Activated T-cell treated with anti-CD3 and anti-CD28 coated beads for 24 hours (primary cell): ENCODE data around the gene PMEPA1.

Experiments
- DNase-seq: peaks from one replicate; pipeline ENCODE4 v3.0.0-alpha.2; 2020; ENCODE audit warnings: low read depth

PMEPA1 gene

DNA sequence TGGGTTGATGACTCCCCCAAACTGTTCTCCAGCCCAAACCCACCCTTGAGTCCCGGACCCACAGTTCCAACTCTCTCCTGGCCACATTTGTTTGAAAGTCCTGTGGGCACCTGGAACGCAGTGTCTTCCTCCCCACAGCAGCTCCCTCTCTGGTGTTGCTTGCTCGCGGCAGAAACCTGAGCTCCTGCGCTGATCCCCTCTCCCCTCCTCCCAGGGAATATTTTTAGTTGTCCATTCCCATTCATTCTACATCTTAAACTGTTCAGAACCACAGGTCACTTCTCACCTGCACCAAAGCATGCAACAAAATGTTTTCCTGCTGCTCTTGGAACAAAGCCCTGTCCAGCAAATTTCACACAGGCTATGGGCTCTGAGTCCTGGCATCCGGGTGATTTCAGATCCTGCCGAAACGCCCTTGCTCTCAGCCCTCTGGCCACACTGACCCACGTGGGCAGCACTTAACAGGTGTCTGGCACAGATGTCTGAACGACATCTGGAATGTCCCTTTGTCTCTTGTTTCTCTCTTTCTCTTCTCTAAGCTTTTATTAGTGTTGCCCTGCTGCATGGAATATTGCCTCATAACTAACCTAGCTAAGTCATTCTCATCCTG is 27.0 kb upstream of the PMEPA1 start:
- DNase-seq, result no peak

- DNase-seq, result no peak
These were observed 26.3 kb upstream of the PMEPA1 start for GRCh38 chr20:57735831-57736737.

DNA sequence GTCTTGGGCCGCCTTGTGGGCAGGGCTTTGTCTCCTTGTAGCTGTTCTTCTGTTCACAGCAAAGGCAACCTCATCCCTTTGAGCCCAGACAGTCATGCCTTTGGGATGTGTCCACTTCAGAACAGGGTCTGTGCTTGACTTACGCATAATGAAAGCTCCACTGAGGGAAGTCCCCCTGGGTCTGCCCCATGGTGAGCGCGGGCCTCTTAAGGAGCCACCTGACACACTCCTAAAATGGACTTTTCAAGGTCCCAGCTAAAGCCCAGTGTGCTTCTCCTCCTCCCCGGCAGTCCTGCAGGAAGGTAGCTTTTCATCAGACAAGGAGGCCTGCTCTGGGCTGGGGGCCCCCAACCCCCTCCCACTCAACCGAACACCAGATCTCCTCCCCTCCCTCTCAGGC is 24.9 kb upstream of the PMEPA1 start:
- DNase-seq, result no peak

DNA sequence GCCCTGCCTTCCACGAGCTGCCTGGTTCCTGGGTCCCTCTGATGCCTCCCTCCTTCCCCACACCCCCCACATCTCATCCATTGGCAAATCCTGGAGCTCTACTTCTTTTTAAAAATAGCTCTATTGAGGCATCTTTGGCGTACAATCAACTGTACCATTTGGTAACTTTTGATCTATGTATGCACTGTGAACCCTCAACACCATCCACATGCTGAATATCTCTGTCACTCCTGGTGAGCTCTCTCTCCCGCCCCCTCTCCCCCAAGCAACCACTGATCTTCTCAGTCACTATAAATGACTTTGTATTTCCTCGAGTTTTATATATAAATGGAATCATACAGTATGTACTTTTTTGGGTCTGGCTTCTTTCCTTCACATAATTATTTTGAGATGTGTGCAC is 22.4 kb upstream of the PMEPA1 start:
- no peak for DNase-seq

DNA sequence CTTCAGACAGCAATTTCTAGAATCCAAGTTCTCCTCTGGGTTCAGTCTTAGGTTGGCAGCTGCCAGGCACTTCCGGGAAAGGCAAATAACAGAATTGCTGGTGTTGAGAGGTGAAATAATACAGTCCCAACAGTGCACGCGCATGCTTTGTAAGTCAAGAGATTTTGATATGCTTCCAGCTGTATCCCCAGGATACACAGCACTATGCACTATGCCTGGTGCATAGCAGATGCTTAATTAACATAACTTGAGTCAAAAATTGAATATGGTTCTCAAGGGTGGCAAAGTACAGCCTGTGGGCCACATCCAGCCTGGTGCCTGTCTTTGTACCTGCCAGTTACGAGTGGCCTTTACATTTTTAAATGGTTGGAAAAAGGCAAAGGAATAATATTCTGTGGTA is 18.9 kb upstream of the PMEPA1 start:
- no peak for DNase-seq

DNA sequence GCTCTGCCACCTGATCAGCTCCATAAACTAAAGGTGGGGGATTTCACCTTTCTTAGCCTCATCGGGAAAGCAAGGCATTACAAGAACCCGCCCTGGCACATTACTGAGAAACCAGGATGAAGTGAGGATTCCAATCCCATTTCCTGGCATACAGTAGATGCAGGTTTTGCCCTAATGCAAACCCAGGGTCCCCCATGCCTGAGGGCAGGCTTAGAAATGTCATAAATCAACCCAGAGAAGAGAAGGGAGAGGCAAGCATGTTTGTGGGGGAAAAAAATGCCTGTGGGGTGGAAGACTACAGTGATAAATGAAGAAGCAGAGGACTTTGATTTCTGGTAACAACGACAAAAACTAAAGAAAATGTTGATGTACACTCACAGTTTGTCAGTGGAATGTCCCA is 18.0 kb upstream of the PMEPA1 start:
- DNase-seq, result no peak

GRCh38 chr20:57725636-57726035 is 15.8 kb upstream of the PMEPA1 start:
- DNase-seq, result no peak

DNA sequence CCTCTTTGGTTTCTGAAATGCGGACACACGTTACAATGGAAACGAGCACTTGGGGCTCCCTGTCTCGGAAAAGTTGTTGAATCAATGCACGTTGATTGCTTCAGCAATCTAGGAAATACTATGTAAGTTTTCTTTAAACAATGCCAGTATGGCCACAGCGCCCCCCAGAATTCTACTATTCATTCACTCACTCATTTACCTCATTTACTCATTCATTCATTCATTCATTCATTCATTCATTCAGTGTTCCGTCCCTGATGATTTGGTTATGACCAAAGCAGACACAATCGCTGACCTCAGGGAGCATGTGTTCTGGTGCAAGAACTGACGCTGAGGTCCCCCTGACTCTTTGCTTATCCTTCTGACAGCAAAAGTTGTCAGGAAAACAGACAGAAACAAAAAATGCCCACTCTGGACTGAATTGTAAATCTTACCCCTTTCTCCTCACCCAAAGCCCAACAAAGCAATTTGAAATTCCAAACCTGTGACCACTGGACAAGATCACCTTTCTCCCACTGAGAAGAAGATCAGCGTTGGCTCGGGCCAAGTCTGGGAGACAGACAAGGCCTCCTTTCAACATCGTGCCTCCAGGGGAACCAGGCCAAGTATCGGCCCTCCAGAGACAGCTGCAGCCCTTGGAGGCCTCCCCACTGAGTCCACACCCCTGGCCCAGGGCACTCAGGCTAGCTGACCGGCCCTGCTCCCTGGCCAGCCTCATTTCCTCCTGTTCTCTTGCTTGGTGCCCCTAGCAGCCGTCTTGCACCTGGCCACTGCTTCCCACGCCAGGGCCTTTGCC is 15.0 kb upstream of the PMEPA1 start:
- no peak for DNase-seq

- no peak for DNase-seq
These were observed 14.0 kb upstream of the PMEPA1 start for GRCh38 chr20:57723816-57724215.

DNA sequence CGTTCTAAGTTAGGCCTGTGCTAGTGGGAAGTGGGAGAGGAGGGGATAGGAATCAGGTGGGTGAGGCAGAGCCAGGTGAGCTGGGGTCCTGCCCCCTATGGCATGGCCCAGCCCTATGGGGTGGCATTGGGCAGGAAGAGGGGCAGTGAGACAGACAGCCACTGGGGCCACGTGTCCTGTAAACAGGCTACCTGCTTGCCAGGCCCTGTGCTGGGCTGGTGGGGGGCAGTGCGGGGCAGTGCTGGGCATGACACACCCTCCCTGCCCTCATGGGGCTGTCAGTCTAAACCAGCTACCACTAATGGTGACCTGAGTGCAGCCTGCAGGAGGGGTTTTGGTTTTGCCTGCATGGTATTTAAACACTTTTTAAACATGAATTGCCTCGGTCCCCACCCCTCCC is 10.1 kb upstream of the PMEPA1 start:
- no peak for DNase-seq

GRCh38 chr20:57718490-57719009 is 8.7 kb upstream of the PMEPA1 start:
- DNase-seq, result peak; percentile 91

GRCh38 chr20:57717797-57718196 is 8.0 kb upstream of the PMEPA1 start:
- DNase-seq, result no peak

- no peak for DNase-seq
These were observed 7.1 kb upstream of the PMEPA1 start for GRCh38 chr20:57716901-57717300.

DNA sequence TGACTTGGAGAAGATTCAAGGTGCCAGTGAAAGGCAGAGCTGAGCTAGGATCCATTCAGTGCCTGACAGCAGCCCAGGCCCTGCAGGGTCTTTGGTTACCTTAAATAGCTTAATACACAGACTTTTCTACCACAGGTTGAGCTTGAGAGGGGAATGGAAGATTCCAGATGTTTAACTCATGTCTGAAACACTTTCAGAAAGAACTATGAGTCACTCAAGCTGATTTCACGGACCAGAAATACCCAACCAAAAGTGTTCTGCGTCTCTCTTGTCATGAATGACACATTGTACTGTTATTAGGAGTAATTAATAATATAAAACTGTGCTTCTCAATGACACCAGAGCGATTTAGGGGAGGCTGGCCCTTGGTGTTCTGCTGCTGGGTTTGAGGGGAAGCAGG is 6.4 kb upstream of the PMEPA1 start:
- no peak for DNase-seq

DNA sequence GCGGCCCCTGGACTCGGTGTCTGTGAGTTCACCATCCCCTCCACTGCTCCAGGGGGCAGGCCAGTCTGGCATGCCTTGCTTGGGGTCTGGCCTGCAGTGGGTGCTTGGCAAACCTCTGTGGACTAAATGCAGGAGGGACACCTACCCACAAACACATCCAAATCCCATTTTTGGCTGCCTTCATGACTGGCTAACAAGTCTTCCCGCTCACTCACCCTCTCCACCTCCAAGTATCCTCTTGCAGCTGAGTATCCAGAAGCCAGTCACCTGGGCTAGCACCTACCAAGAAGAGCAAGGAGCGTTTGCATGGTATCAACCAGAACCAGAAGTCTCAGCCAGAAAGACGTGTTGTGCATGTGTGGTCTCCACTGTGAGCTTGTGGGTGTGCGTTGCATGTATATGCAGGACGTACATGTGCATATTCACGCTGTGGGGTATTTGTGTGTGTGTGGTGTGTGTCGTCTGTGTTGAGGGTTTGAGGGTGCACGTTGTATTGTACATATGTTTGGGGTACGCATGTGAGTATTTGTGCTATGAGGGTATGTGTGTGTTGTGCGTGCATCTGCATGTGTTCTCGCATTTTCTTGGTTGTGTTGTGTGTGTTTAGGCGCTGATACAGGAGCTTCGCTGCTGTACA is 5.6 kb upstream of the PMEPA1 start:
- no peak for DNase-seq

GRCh38 chr20:57714409-57715267 is 4.8 kb upstream of the PMEPA1 start:
- no peak for DNase-seq

GRCh38 chr20:57713951-57714350 is 4.1 kb upstream of the PMEPA1 start:
- no peak for DNase-seq

GRCh38 chr20:57713505-57713903 is 3.7 kb upstream of the PMEPA1 start:
- no peak for DNase-seq

DNA sequence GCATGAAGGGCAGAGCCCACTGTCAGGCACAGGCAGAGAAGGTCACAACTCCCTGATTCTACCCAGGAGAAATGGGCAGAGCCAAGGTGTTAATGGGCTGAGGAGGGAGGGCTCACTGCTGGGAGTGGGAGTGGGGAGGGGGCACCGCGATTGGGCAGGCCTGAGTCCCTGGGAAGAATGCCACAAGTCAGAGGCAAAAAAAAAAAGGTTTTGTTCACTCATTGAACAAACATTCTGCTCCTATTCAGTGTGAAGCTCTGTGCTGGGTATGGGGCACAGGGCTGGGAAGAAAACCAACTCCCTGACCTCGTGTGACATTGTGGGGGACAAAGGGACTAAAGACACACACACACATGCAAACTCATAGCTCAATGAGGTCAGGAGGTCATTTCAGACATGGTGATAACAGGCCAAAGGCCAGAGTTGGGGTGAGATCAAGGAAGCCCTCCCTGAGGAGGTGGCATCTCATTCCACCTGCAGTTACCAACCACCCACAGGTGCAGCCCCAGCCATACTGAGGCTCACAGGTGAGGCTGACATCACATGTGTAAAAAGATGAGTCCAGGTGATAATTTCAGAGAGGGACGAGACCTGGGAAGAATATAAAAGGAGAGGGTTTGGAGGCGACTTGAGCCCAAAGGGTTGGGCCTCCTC is 3.2 kb upstream of the PMEPA1 start:
- DNase-seq, result no peak

DNA sequence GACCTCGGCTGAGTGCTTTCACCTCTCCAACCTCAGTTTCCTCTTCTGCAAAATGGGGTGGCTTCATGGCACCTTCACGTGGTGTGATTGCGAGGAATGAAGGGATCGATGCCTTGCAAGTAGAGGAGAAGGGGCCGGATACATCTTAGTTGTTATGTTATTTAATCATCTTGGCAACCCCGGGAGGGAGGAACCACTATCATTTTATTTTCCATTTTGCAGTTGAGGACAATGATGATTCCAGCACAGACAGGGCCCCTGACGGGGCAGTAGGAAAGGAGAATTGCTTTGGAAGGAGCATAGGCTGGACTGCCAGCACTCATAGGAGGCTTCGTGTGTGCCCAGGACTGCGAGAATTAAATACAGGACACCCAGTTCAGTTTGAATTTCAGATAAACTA is 2.5 kb upstream of the PMEPA1 start:
- DNase-seq, result no peak

DNA sequence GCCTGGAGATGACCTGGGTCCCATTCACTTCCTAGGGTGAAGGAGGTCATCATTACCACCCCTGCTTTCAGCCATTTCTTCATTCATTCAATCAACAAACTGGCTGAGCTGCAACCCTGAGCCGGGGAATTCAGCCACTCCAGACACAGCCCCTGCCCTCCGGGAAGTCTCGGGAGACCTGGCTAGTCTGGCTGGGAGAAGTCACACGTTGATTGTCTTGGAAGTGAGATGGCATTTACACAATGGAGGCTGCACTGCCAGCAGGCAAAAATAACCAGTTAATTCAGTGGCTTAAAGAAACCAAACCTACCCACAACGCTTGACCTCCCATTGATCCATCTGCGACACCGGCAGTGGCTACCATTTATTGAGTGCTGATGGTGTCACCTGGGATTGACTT is 2.0 kb upstream of the PMEPA1 start:
- no peak for DNase-seq
